GM12872 (cell line): ENCODE data around the gene IL20RB.

Source experiments
- TF ChIP-seq, protein P1 (sequence below): IDR thresholded peaks from 3 replicates; pipeline ENCODE4 v1.5.1; 2011; ENCODE audit warnings: low read depth, mild to moderate bottlenecking, low read length, moderate library complexity; ENCODE audit not compliant: insufficient read depth

IL20RB gene, protein sequence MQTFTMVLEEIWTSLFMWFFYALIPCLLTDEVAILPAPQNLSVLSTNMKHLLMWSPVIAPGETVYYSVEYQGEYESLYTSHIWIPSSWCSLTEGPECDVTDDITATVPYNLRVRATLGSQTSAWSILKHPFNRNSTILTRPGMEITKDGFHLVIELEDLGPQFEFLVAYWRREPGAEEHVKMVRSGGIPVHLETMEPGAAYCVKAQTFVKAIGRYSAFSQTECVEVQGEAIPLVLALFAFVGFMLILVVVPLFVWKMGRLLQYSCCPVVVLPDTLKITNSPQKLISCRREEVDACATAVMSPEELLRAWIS

DNA sequence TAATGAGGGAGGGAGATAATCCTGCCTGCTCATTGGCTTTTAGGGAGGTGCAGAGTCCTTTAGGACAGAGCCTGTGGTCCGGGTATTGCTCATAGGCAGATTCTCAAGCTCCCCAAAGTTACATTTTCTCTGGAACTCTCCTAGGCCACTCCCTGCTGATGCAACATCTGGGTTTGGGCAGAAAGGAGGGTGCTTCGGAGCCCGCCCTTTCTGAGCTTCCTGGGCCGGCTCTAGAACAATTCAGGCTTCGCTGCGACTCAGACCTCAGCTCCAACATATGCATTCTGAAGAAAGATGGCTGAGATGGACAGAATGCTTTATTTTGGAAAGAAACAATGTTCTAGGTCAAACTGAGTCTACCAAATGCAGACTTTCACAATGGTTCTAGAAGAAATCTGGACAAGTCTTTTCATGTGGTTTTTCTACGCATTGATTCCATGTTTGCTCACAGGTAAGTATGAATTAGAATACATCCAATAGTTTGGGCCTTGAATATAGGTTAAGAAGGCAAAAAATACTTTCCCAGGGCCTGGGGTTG is at the start of gene IL20RB:
IL20RB (plus strand) TSS at position 233 of the 538 bp plus-strand sequence; CDS start at position 364, 131 bp downstream.
- TF ChIP-seq, protein P1, sequence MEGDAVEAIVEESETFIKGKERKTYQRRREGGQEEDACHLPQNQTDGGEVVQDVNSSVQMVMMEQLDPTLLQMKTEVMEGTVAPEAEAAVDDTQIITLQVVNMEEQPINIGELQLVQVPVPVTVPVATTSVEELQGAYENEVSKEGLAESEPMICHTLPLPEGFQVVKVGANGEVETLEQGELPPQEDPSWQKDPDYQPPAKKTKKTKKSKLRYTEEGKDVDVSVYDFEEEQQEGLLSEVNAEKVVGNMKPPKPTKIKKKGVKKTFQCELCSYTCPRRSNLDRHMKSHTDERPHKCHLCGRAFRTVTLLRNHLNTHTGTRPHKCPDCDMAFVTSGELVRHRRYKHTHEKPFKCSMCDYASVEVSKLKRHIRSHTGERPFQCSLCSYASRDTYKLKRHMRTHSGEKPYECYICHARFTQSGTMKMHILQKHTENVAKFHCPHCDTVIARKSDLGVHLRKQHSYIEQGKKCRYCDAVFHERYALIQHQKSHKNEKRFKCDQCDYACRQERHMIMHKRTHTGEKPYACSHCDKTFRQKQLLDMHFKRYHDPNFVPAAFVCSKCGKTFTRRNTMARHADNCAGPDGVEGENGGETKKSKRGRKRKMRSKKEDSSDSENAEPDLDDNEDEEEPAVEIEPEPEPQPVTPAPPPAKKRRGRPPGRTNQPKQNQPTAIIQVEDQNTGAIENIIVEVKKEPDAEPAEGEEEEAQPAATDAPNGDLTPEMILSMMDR, result no peak

DNA sequence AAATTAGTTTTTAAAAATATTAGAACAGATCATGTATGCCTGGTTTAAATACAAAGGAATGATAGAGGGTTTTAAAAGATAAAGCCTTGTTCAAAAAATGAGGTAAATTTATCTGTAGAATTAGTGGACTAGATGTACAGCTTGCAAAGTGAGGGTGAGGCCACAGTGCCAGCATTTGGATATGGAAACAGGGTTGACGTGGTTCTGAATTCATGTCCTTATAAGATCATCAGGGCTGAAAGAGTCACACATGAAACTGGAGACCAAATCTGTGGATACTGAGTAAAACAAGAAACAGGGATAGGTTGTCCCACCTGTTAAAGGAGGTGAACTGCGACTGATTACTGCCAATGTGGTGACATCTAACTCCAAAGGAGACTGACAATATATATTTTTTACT is 49.5 kb upstream of the IL20RB start:
- TF ChIP-seq, protein P1, result no peak

DNA sequence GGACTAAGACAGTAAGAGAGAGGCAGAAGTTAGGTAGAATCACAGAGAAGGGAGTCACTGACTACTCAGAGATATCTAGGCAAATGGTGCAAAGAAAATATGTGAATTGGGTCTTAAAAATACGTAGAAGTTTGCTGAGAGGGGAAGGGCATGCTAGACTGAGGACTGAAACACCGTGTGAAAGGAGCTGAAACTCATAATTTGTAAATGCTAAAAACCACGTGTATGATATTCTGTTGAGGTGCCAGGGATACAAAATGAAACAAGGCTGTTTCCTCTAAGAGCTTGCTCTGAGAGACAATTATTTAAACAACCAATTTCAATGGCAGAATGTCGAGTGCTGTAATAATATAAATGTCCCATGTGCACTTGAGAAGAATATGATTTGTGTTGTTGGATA is 48.6 kb upstream of the IL20RB start:
- TF ChIP-seq, protein P1, result no peak

DNA sequence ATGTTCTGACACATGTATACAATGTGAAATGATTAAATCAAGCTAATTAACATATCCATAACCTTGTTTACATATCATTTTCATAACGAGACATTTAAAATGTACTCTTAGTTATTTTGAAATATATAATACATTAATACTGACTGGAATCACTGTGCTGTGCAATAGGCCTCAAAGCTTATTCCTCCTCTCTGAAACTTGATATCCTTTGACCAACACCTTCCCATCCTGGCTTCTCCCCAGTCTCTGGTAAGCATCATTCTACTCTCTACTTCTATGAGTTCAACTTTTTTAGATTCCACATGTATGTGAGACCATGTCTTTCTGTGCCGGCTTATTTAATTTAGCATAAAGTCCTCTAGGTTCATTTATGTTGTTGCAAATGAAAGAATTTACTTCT is 47.1 kb upstream of the IL20RB start:
- TF ChIP-seq, protein P1, result no peak

DNA sequence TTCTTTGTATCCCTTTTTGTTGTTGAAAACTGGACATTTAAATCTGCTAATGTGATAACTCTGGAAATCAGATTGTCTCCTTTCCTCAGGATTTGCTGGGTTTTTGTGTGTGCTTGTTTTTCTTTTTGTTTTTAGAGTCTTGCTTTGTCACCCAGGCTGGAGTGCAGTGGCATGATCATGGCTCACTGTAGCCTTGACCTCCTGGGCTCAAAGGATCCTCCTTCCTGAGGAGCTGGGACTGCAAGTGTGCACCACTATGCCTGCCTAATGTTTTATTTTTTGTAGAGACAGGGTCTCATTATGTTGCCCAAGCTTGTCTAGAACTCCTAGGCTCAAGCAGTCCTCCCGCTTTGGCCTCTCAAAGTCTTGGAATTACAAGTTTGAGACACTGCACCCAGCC is 44.6 kb upstream of the IL20RB start:
- TF ChIP-seq, protein P1, result no peak

DNA sequence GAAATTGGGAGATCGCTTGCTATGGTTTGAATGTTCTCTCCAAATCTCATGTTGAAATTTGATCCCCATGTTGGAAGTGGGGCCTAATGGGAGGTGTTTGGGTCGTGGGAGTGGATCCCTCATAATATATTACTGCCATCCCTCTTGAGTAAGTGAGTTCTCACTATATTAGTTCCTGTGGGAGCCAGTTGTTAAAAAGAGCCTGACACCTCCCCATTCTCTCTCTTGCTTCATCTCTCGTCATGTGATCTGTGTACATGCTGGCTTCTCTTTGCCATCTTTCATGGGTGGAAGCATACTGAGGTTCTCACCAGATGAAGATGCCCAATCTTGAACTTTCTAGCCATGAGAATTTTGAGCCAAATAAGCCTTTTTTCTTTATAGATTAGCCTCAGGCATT is 43.0 kb upstream of the IL20RB start:
- TF ChIP-seq, protein P1, result no peak

DNA sequence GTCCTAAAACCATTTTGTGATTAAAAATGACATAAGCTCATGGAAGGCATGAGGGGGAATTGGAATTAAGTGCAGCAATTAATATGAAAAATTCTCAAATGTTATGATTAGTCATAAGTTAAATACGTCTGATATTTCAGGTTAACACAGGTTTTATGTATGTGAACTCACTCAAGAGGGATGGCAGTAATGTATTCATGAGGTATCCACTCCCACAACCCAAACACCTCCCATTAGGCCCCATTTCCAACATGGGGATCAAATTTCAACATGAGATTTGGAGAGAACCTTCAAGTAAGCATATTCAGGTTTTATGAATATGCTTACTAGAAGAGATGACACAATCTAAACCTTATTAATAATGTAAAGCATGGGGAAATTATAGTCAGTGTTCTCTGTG is 41.6 kb upstream of the IL20RB start:
- TF ChIP-seq, protein P1, result no peak
